Thyroid gland (tissue), 4 donors: ENCODE data around the gene CXorf58. TPM values are rescaled to one million over a fixed set of nuclear protein-coding genes. Genes with fewer than 3 reads are reported as not detected.

Source experiments
- DNase-seq, 2 donors: peaks; one replicate each; pipeline ENCODE4 v3.0.0-alpha.2; 2019
- H3K27ac ChIP-seq, 3 donors: fragments of 200-600 bp; sonication (generic); 1 replicate in 2 of 3; 2 replicates in 1 of 3; pipeline ENCODE4 v1.5.1; 2016 to 2019; ENCODE audit warnings: mild to moderate bottlenecking in 1 of 3, moderate library complexity in 1 of 3
- H3K27me3 ChIP-seq: fragments of 200-600 bp; sonication (generic); one replicate; pipeline ENCODE4 v1.5.1; 2019
- H3K36me3 ChIP-seq, 2 donors: fragments of 200-600 bp; sonication (generic); one replicate each; pipeline ENCODE4 v1.5.1; 2016 to 2019
- H3K4me1 ChIP-seq, 2 donors: fragments of 200-600 bp; sonication (generic); one replicate each; pipeline ENCODE4 v1.5.1; 2017 to 2019
- H3K4me3 ChIP-seq, 3 donors: fragments of 200-600 bp; sonication (generic); replicated peaks in 1 of 3; 1 replicate in 2 of 3; 2 replicates in 1 of 3; pipeline ENCODE4 v1.5.1; 2016; ENCODE audit warnings: mild to moderate bottlenecking in 1 of 3
- H3K9me3 ChIP-seq: fragments of 200-600 bp; sonication (generic); one replicate; pipeline ENCODE4 v1.5.1; 2017
- POLR2A ChIP-seq, 2 donors: fragments of 450-650 bp; IDR thresholded peaks; one replicate each; pipeline ENCODE4 v1.6.1; 2017; ENCODE audit warnings: antibody characterized with exemption in 2 of 2, mild to moderate bottlenecking in 2 of 2, moderate library complexity in 1 of 2
- WGBS, 2 donors: methylation state at CpG; one replicate each; pipeline ENCODE4 v1.1.5; 2017; 5-methylcytosine and 5-hydroxymethylcytosine counted together
- intact Hi-C: fragments of 100-400 bp; cut with DNase I; formaldehyde crosslinking; loops from one replicate; pipeline ENCODE4 v1.15.1; 2023
- total RNA-seq, 4 donors: library from RNA; depleted of rRNA; stranded (reverse); fragments of >200 nt; gene quantifications; one replicate each; pipeline ENCODE4 v1.2.3, GENCODE V29; 2016
- TF ChIP-seq, protein P1 (sequence below), 6 experiments: fragments of 200-600 bp in 3 of 6; fragments of 450-650 bp in 3 of 6; sonication (generic) in 3 of 6; IDR thresholded peaks; one replicate each; pipeline ENCODE4 v1.5.1; 2016 to 2019; ENCODE audit warnings: antibody characterized with exemption in 6 of 6, mild to moderate bottlenecking in 2 of 6, inconsistent platforms in 1 of 6, moderate library complexity in 1 of 6

The CXorf58 gene
- total RNA-seq, 4 donors from 2014 or later, result 0.40 TPM; not detected in 3

DNA sequence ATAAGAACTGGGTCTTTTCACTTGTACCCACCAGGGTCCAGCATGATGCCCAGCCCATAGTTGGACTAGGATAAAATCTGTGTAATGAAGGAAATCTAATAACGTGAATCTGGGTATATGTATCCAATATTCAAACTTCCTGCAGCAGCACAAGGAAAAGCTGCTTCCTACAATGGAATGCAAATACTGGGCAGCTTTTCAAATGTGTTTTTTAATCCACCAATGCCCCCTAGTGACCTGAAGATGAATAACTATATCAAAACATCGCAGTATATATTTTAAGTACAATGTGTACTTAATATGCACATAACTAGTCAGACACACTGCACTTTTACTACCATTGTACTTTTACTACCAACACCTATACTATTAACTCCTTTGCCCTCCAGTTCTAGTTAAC is 5.4 kb upstream of the CXorf58 start:
- no peaks in the 10 kb centered on the region for H3K9me3 ChIP-seq
- DNase-seq, result no peak
- no peaks in the 10 kb centered on the region for H3K36me3 ChIP-seq
- TF ChIP-seq, protein P1, sequence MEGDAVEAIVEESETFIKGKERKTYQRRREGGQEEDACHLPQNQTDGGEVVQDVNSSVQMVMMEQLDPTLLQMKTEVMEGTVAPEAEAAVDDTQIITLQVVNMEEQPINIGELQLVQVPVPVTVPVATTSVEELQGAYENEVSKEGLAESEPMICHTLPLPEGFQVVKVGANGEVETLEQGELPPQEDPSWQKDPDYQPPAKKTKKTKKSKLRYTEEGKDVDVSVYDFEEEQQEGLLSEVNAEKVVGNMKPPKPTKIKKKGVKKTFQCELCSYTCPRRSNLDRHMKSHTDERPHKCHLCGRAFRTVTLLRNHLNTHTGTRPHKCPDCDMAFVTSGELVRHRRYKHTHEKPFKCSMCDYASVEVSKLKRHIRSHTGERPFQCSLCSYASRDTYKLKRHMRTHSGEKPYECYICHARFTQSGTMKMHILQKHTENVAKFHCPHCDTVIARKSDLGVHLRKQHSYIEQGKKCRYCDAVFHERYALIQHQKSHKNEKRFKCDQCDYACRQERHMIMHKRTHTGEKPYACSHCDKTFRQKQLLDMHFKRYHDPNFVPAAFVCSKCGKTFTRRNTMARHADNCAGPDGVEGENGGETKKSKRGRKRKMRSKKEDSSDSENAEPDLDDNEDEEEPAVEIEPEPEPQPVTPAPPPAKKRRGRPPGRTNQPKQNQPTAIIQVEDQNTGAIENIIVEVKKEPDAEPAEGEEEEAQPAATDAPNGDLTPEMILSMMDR (IDR thresholded peaks at IDR 0.05), result peak in 5 of 6 experiments; percentile 18 to 79 (median 52)
- TF ChIP-seq POLR2A (IDR thresholded peaks at IDR 0.05), result no peak
- H3K27me3 ChIP-seq, result no peaks in the 10 kb centered on the region
- no peak overlapping the region for H3K4me3 ChIP-seq
- H3K27ac ChIP-seq, result peak overlapping the region; percentile 29 to 57 (median 55)
- intact Hi-C loops, result loop anchor here (5.0 kb wide), 1 partner anchor 210 kb away; no protein-coding TSS in a partner anchor
- peaks cover 5 to 38% of the 10 kb centered on the region in 2 donors for H3K4me1 ChIP-seq
- WGBS, 2 donors, result 0 to 2% methylated on average over 2 of the region's 2 CpGs

DNA sequence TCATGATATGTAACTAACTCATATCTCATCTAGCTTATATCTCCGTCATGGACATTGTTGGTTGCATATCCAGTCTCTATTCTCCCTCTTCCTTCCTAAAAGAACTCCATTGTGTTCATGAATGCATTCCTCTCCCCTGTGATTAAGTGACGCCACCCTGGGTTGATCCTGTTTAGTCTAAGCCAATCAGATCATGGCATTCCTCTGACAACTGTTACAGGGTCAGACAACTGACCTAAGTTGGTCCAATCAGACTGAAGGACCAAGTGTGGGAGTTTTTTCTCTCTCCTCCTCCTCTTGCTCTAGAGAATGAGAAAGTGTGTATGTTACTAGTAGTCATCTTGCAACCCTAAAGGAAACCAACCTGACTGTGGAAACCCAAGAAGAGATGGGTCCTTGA is 3.7 kb upstream of the CXorf58 start:
- Histone ChIP-seq H3K4me1 (peaks cover 5 to 31% of the 10 kb centered on the region in 2 donors), H3K36me3 (no peaks in the 10 kb centered on the region), H3K27me3 (no peaks in the 10 kb centered on the region), H3K4me3 (no peak overlapping the region), H3K9me3 (no peaks in the 10 kb centered on the region), H3K27ac (no peak overlapping the region)
- intact Hi-C loops, result loop anchor here (5.0 kb wide), 1 partner anchor 212 kb away; no protein-coding TSS in a partner anchor
- TF ChIP-seq POLR2A (IDR thresholded peaks at IDR 0.05), result no peak
- TF ChIP-seq, protein P1 (IDR thresholded peaks at IDR 0.05), result no peak
- no peak for DNase-seq
- 73 to 79% methylated on average over 2 of the region's 2 CpGs for WGBS, 2 donors

DNA sequence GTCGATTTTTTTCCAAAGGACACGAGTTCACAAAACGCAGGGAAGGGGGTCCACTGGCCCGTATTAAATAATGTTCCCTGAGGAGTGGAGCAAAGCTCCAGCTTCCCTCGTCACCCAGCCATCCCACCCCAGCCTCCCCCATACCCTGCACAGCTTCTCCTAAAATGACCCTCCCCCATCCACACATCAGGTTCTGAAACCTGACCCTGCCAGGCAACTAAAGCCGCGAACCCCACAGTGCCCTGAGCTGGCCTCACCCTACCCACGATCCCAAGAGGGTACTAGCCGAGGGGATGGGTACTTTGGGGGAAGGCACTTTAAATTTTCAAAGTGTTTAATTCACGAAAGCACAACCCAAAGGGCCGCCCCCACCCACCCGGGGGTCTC is 702 bp upstream of the CXorf58 start:
- intact Hi-C loops, result no loop called here
- peaks cover 2 to 3% of the 10 kb centered on the region in 2 donors for H3K4me1 ChIP-seq
- TF ChIP-seq, protein P1 (IDR thresholded peaks at IDR 0.05), result no peak
- no peak for TF ChIP-seq POLR2A (IDR thresholded peaks at IDR 0.05)
- no peaks in the 10 kb centered on the region for H3K36me3 ChIP-seq
- DNase-seq, result no peak
- WGBS, 2 donors, result 3 to 5% methylated on average over 5 to 6 of the region's 12 CpGs
- H3K9me3 ChIP-seq, result no peaks in the 10 kb centered on the region
- H3K4me3 ChIP-seq, result peak overlapping the region in 2 of 3 donors; percentile 39 to 53
- H3K27me3 ChIP-seq, result no peaks in the 10 kb centered on the region
- H3K27ac ChIP-seq, result peak overlapping the region; percentile 63 to 85 (median 82)

DNA sequence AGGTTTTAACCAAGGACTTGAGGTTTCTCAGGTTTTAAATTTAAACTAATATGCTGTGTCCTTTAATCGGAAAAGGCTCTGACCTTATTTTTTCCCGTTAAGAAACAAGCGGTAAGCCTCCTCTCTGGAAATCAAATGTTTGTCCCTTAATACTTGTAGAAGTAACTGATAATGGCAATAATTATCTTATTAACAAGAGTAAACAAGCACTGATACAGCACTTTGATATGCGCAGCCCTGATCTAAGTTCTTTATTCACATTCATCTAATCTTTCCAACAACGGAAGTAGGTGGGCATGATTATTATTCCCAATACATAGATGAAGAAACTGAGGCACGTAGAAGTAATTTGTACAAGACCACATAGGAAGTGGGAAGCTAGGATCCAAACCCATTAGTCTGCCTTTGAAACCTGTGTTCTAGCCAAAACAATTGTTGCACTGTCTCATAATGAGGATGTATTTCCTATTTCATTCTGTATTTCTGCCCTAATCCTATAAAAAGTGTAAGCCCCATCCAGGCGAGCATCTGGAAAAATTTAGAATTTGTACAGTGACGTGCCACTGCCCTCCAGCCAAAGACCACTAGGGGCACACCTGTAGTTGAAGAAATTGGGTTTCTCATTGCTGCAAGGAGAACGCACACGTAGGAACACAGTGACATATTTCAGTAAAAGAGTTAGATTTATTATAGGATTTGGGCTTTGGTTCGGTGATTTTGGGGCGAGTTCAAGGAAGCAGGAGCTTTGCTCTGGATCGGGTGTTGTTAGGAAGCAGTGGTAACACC is 606 bp downstream of the CXorf58 start:
- H3K27ac ChIP-seq, result peak overlapping the region; percentile 82 to 93 (median 85)
- H3K4me3 ChIP-seq, result peak overlapping the region in 2 of 3 donors; percentile 20 to 39
- intact Hi-C loops, result no loop called here
- H3K9me3 ChIP-seq, result no peaks in the 10 kb centered on the region
- TF ChIP-seq, protein P1 (IDR thresholded peaks at IDR 0.05), result peak in 1 of 6 experiments; percentile 22
- TF ChIP-seq POLR2A (IDR thresholded peaks at IDR 0.05), result no peak
- no peaks in the 10 kb centered on the region for H3K4me1 ChIP-seq
- no peaks in the 10 kb centered on the region for H3K36me3 ChIP-seq
- peak in 1 of 2 donors; percentile 4 for DNase-seq
- no peaks in the 10 kb centered on the region for H3K27me3 ChIP-seq
- 34 to 40% methylated on average over 13 of the region's 13 CpGs for WGBS, 2 donors
